ENCODE measurements around the gene DNAJB4. TPM values are rescaled to one million over a fixed set of nuclear protein-coding genes. Genes with fewer than 3 reads are reported as not detected.
A peak's percentile ranks its signal among the peaks of the same experiment; 100 is the strongest.

DNAJB4 gene
- total RNA-seq, 1 donor from 2014 or later = 43.4 TPM

- no peak for DNase-seq (ENCODE audit: low read depth)
These were observed 31.7 kb downstream of the DNAJB4 start for GRCh38 chr1:78036450-78036849.

GRCh38 chr1:78038071-78038470, 33.3 kb downstream of the DNAJB4 start:
- no peak for DNase-seq (ENCODE audit: low read depth)

- peak; percentile 26 for DNase-seq (ENCODE audit: low read depth)
These were observed 33.8 kb downstream of the DNAJB4 start for GRCh38 chr1:78038491-78038939.

GRCh38 chr1:78040484-78041089, 35.8 kb downstream of the DNAJB4 start:
- no peak for DNase-seq (ENCODE audit: low read depth)

- no peak for DNase-seq (ENCODE audit: low read depth)
These were observed 38.7 kb downstream of the DNAJB4 start for GRCh38 chr1:78043436-78043835.

- DNase-seq (ENCODE audit: low read depth) = no peak
These were observed 40.2 kb downstream of the DNAJB4 start for GRCh38 chr1:78044796-78045562.

- no peak for DNase-seq (ENCODE audit: low read depth)
These were observed 40.8 kb downstream of the DNAJB4 start for GRCh38 chr1:78045563-78045925.

- no peak for DNase-seq (ENCODE audit: low read depth)
These were observed 41.4 kb downstream of the DNAJB4 start, which contains the start of gene GIPC2 for GRCh38 chr1:78045926-78046778. GIPC2 (plus strand) TSS chr1:78045966; CDS start chr1:78046095, 129 bp downstream.

GRCh38 chr1:78047106-78047505, 42.4 kb downstream of the DNAJB4 start:
- peak; percentile 52 for DNase-seq (ENCODE audit: low read depth)

- DNase-seq (ENCODE audit: low read depth) = peak; percentile 36
These were observed 42.9 kb downstream of the DNAJB4 start for GRCh38 chr1:78047631-78048030.

- DNase-seq (ENCODE audit: low read depth) = no peak
These were observed 43.7 kb downstream of the DNAJB4 start for GRCh38 chr1:78048446-78048845.

GRCh38 chr1:78049396-78049795, 44.7 kb downstream of the DNAJB4 start:
- no peak for DNase-seq (ENCODE audit: low read depth)

GRCh38 chr1:78051005-78051404, 46.3 kb downstream of the DNAJB4 start:
- no peak for DNase-seq (ENCODE audit: low read depth)

- DNase-seq (ENCODE audit: low read depth) = no peak
These were observed 48.1 kb downstream of the DNAJB4 start for GRCh38 chr1:78052685-78053405.

- no peak for DNase-seq (ENCODE audit: low read depth)
These were observed 48.8 kb downstream of the DNAJB4 start for GRCh38 chr1:78053498-78053897.

- no peak for DNase-seq (ENCODE audit: low read depth)
These were observed 49.8 kb downstream of the DNAJB4 start for GRCh38 chr1:78054559-78054958.

GRCh38 chr1:78054972-78055371, 50.2 kb downstream of the DNAJB4 start:
- DNase-seq (ENCODE audit: low read depth) = no peak

GRCh38 chr1:78055565-78056132, 50.9 kb downstream of the DNAJB4 start:
- no peak for DNase-seq (ENCODE audit: low read depth)

GRCh38 chr1:78058670-78059069, 53.9 kb downstream of the DNAJB4 start:
- DNase-seq (ENCODE audit: low read depth) = no peak

GRCh38 chr1:78060857-78061563, 56.3 kb downstream of the DNAJB4 start:
- DNase-seq (ENCODE audit: low read depth) = no peak

Data from renal cortical epithelial cell (primary cell).